ENCODE data around the gene RNF212B. TPM values are rescaled to one million over a fixed set of nuclear protein-coding genes. Genes with fewer than 3 reads are reported as not detected.

The RNF212B gene
- polyA plus RNA-seq, 3 donors from 2014 or later: not detected

GRCh38 chr14:23294734-23295561 lies 57.2 kb downstream of the RNF212B start:
- Mint-ChIP-seq H3K4me1 (peaks cover 10 to 23% of the 10 kb centered on the region in 2 donors), H3K9me3 (no peaks in the 10 kb centered on the region), H3K27ac (peak overlapping the region; percentile 12 to 89 (median 66)), H3K27me3 (ENCODE audit: low read depth in 3 of 3) (peaks cover 10 to 22% (median 18%) of the 10 kb centered on the region in 3 donors), H3K36me3 (peaks cover 0 to 4% (median 0%) of the 10 kb centered on the region in 3 donors), H3K4me3 (peak overlapping the region in 3 of 5 donors; percentile 18 to 37 (median 33))
- DNase-seq: peak; percentile 60 to 73 (median 63)

DNA sequence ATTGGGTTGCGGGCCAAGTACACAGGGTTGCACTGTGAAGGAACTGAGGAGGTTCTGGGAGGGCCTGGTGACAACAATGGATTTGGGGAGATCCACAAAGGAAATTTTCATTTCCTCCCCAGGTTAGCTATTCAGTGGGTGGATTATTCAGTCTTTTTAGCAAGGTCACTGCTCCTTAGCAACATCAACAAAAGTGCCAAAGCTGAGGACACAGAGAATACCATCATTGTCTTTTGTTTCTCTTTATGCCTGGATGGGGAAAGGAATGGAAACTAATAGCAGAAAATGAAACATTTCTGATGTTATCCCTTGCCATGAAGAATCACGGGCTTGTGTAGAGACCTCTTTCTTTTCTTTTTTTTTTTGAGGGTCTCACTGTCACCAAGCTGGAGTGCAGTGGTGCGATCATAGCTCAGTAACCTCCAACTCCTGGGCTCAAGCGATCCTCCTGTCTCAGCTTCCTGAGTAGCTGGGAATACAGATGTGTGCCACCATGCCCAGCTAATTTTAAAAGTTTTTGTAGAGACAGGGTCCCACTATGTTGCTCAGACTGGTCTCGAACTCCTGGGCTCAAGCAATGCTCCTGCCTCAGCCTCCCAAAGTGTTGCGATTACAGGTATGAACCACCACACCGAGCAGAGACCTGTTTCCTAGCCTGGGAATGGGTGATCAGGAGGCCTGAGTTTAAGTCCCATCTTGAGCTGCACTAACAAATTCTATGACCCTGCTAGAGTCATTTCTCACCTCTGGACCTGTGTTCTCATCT lies 58.5 kb downstream of the RNF212B start:
- Mint-ChIP-seq H3K36me3 (peaks cover 0 to 4% (median 0%) of the 10 kb centered on the region in 3 donors), H3K27me3 (ENCODE audit: low read depth in 3 of 3) (peaks cover 10 to 20% (median 18%) of the 10 kb centered on the region in 3 donors), H3K4me1 (peaks cover 21 to 35% of the 10 kb centered on the region in 2 donors), H3K9me3 (no peaks in the 10 kb centered on the region), H3K4me3 (no peak overlapping the region), H3K27ac (peak overlapping the region in 2 of 6 donors; percentile 54 to 66)
- DNase-seq: no peak

GRCh38 chr14:23297096-23297495 lies 59.4 kb downstream of the RNF212B start:
- no peak for DNase-seq
- peaks cover 21 to 35% of the 10 kb centered on the region in 2 donors for H3K4me1 Mint-ChIP-seq
- peaks cover 0 to 4% (median 0%) of the 10 kb centered on the region in 3 donors for H3K36me3 Mint-ChIP-seq
- no peak overlapping the region for H3K4me3 Mint-ChIP-seq
- H3K9me3 Mint-ChIP-seq: no peaks in the 10 kb centered on the region
- H3K27me3 Mint-ChIP-seq (ENCODE audit: low read depth in 3 of 3): peaks cover 11 to 19% (median 18%) of the 10 kb centered on the region in 3 donors
- H3K27ac Mint-ChIP-seq: peak overlapping the region in 3 of 6 donors; percentile 37 to 58 (median 49)

DNA sequence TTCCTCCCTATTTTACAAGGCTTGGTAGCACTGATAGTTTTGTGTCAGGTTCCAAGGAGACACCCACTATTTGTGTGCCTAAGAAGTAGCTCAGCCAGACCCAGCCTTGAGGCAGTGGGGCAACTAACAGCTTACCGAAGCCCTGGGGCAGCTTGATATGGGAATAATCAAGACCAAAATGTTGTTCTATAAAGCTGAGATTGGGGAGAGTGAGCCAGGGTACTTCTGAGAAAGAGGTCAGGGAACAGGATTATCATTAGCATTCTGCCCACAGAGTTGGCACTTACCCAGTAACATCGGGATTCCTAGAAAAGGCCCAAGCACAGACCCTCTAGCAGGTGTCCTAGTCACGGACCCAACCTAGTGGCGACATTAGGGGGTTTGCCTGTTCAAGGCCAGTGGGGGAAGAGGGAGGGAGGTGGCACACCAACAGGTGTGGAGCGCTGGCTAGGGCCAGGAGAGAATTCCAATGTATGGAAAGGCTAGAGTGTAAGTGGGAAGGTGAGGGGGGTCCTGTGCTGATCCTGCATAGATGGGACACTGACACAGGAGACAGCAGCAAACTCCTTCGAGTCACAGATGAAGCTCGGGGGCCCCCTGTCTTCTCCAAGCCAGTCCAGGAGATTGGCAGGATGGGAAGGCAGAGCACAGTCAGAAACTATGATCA lies 60.0 kb downstream of the RNF212B start:
- no peaks in the 10 kb centered on the region for H3K9me3 Mint-ChIP-seq
- H3K4me3 Mint-ChIP-seq: no peak overlapping the region
- H3K27ac Mint-ChIP-seq: peak overlapping the region in 2 of 6 donors; percentile 45 to 53
- peaks cover 14 to 24% (median 20%) of the 10 kb centered on the region in 3 donors for H3K27me3 Mint-ChIP-seq (ENCODE audit: low read depth in 3 of 3)
- peaks cover 0 to 4% (median 0%) of the 10 kb centered on the region in 3 donors for H3K36me3 Mint-ChIP-seq
- H3K4me1 Mint-ChIP-seq: peaks cover 24 to 39% of the 10 kb centered on the region in 2 donors
- DNase-seq: no peak

DNA sequence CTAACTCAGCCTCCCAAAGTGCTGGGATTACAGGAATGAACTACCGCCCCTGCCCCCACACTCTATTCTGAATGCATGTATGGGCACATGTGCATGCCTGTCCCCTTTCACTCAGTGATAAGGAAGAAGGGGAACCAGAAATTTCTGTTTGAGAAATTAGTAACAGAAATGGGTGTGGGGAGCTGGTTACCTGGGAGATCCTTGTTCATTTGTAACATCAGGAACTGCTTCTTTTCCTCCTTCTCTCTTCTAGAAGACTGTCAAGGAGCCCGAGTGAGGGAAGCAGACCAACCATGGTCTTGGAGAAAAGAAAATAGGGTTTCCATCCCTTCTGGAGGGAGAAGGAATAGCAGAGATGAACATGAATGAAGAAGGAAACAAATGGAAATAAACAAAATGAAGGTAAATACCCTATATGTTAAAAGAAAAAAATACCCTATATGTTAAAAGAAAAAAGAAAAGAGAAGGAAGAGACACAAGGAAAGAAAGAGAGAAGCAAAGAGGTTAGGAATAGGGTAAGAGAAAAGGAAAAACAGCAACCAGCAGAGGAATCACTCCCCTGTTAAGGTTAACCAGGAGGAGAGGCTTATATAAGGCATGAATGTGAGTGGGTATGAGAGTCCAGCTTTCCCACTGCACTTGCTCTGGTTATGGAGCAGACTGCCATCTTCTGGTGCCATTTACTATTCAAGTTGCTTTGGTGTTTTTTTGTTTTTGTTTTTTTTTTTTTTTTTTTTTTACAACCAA lies 61.6 kb downstream of the RNF212B start:
- peak; percentile 19 to 27 (median 26) for DNase-seq
- Mint-ChIP-seq H3K27ac (peak overlapping the region in 4 of 6 donors; percentile 87 to 99 (median 92)), H3K4me3 (peak overlapping the region; percentile 11 to 62 (median 61)), H3K36me3 (peaks cover 0 to 4% (median 0%) of the 10 kb centered on the region in 3 donors), H3K9me3 (no peaks in the 10 kb centered on the region), H3K4me1 (peaks cover 30 to 46% of the 10 kb centered on the region in 2 donors), H3K27me3 (ENCODE audit: low read depth in 3 of 3) (peaks cover 12 to 17% (median 16%) of the 10 kb centered on the region in 3 donors)

- H3K27me3 Mint-ChIP-seq (ENCODE audit: low read depth in 3 of 3): peaks cover 7 to 13% (median 11%) of the 10 kb centered on the region in 3 donors
- peaks cover 28 to 46% of the 10 kb centered on the region in 2 donors for H3K4me1 Mint-ChIP-seq
- no peak for DNase-seq
- H3K27ac Mint-ChIP-seq: peak overlapping the region; percentile 88 to 99 (median 94)
- peaks cover 0 to 4% (median 0%) of the 10 kb centered on the region in 3 donors for H3K36me3 Mint-ChIP-seq
- H3K4me3 Mint-ChIP-seq: peak overlapping the region; percentile 88 to 96 (median 91)
- H3K9me3 Mint-ChIP-seq: no peaks in the 10 kb centered on the region
Measured at GRCh38 chr14:23299986-23300686, 62.4 kb downstream of the RNF212B start.

DNA sequence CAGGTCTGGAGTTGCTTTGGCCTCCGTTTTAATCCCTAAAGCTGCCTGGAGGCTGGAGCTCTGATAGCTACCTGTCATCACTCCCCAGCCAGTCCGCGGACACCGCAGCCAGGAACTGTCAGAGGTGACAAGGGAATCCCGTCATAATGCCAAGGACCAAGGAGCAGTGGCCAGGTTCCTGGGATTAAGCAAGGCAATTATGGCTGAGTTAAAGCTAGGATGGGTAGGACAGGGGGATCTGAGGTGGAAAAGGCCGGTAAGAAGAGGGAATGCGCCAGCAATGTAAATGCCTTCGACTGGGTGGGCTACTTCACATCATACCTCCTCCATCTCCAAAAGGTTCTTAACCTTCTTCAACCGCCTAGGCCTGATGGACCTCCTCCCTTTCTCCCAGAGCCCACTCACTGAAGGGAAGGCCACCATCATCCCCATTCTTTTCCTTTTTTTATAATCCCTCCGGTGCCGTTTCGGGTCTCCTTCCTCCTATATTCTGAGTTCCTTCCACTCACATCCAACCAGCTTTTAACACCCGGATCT lies 63.0 kb downstream of the RNF212B start:
- peak overlapping the region; percentile 88 to 96 (median 91) for H3K4me3 Mint-ChIP-seq
- H3K9me3 Mint-ChIP-seq: no peaks in the 10 kb centered on the region
- peaks cover 28 to 45% of the 10 kb centered on the region in 2 donors for H3K4me1 Mint-ChIP-seq
- peaks cover 6 to 10% (median 9%) of the 10 kb centered on the region in 3 donors for H3K27me3 Mint-ChIP-seq (ENCODE audit: low read depth in 3 of 3)
- H3K36me3 Mint-ChIP-seq: peaks cover 0 to 4% (median 0%) of the 10 kb centered on the region in 3 donors
- peak overlapping the region; percentile 88 to 99 (median 94) for H3K27ac Mint-ChIP-seq
- DNase-seq: peak in 1 of 3 donors; percentile 18

GRCh38 chr14:23301288-23301968 lies 63.7 kb downstream of the RNF212B start:
- Mint-ChIP-seq H3K27ac (peak overlapping the region; percentile 88 to 99 (median 94)), H3K9me3 (no peaks in the 10 kb centered on the region), H3K4me1 (peaks cover 34 to 49% of the 10 kb centered on the region in 2 donors), H3K4me3 (peak overlapping the region; percentile 90 to 100 (median 96)), H3K27me3 (ENCODE audit: low read depth in 3 of 3) (peaks cover 6 to 13% (median 10%) of the 10 kb centered on the region in 3 donors), H3K36me3 (peaks cover 0 to 4% (median 0%) of the 10 kb centered on the region in 3 donors)
- peak; percentile 98 to 99 (median 99) for DNase-seq

DNA sequence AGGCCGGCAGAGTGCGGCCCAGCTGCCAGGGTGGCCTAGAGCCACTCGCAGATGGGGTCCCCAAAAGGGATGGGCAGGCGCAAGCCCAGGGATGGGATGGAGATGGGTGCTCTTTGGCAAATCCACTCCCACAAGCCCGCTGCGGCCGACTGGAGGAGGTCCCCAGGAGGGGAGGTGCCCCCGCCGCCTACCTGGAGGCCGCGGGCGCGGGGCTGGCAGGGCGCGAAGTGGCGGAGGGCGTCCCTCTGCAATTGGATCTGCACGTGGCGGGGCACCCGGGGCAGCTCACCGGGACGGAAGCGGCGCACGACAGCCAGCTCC lies 64.2 kb downstream of the RNF212B start:
- Mint-ChIP-seq H3K36me3 (peaks cover 0 to 4% (median 0%) of the 10 kb centered on the region in 3 donors), H3K4me3 (peak overlapping the region; percentile 87 to 100 (median 96)), H3K27ac (peak overlapping the region; percentile 82 to 99 (median 92)), H3K27me3 (ENCODE audit: low read depth in 3 of 3) (peaks cover 6 to 13% (median 10%) of the 10 kb centered on the region in 3 donors), H3K4me1 (peaks cover 39 to 52% of the 10 kb centered on the region in 2 donors), H3K9me3 (no peaks in the 10 kb centered on the region)
- no peak for DNase-seq

DNA sequence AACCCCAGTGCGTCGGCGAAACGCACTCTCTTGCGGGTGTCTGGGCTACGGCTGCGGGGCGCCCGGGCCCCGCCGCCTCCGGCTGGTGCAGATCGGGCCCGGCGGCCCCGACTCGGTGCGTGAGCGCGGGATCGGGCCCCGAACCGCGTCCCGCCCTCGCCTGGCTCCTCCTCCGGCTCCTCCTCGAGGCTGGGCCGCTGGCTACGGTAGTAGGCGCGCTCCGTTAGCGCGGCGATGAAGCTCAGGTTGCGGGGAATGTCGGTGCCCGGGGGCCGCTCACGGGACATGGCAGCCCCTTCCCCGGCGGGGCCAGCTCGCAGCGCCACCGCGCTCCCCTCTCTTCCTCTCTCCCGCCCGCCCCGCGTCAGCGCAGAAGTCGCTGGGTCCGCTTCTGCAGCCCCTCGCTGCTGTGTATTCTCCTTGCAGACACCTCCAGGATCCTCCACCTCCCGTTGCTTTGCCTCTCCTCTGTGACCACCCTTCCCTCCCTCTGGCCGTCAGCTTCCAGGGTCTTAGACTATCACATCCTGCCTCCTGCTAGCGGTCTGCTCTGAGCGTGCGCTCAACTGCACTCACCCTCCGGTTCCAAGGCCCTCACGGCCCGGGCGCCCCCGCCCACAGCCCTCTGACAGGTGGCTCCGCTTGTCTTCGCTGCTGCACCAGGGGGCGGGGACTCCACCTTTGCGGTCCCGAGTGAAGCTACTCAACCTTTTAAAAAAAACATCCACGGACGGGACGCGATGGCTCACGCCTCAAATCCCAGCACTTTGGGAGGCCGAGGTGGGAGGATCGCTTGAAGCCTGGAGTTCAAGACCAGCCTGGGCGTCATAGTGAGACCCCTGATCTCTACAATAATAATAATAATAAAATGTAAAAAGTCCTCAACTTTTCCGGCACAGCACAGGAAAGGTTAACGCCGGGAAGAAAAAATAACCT lies 64.8 kb downstream of the RNF212B start, which contains the start of gene PPP1R3E:
Gene PPP1R3E, minus strand, starts transcription at position 570 of the 936 bp plus-strand sequence. Its CDS starts 283 bp downstream, at position 287.
- Mint-ChIP-seq H3K9me3 (no peaks in the 10 kb centered on the region), H3K4me1 (peaks cover 45 to 58% of the 10 kb centered on the region in 2 donors), H3K27ac (peak within 1 kb of the TSS; percentile 98 to 100 (median 99)), H3K36me3 (peaks cover 0 to 3% (median 0%) of the 10 kb centered on the region in 3 donors), H3K27me3 (ENCODE audit: low read depth in 3 of 3) (peaks cover 6 to 13% (median 10%) of the 10 kb centered on the region in 3 donors), H3K4me3 (peak within 1 kb of the TSS; percentile 96 to 100 (median 99))
- DNase-seq: peak; percentile 64 to 66 (median 64)

Measured in immature natural killer cell (primary cell).